HUDEP-2 (cell line): ENCODE measurements around the gene TPCN2.
A peak's percentile ranks its signal among the peaks of the same experiment; 100 is the strongest.
"Not testable (repeated sequence)": the region's sequence is repeated elsewhere in the genome, so short reads cannot be mapped to it uniquely, and the experiment has no call there.

Experiments
- DNase-seq, 76 experiments: peaks; one replicate each; lab custom pipeline; 2025; ENCODE audit not compliant: unreplicated experiment in 76 of 76; lab: John Stamatoyannopoulos, UW

Gene TPCN2

GRCh38 chr11:69141742-69142141, 93.0 kb downstream of the TPCN2 start:
- DNase-seq: no peak

- DNase-seq: peak in 2 of 76 experiments; percentile 1 to 3
These were observed 94.2 kb downstream of the TPCN2 start for GRCh38 chr11:69142895-69143294.

GRCh38 chr11:69144316-69145049, 95.8 kb downstream of the TPCN2 start:
- no peak for DNase-seq

- DNase-seq: no peak
These were observed 96.3 kb downstream of the TPCN2 start for GRCh38 chr11:69145050-69145380.

- no peak for DNase-seq
These were observed 99.6 kb downstream of the TPCN2 start for GRCh38 chr11:69148377-69148762.

- DNase-seq: no peak
These were observed 100.1 kb downstream of the TPCN2 start for GRCh38 chr11:69148806-69149205.

GRCh38 chr11:69149338-69150045, 100.8 kb downstream of the TPCN2 start:
- DNase-seq: not testable (repeated sequence)

- DNase-seq: no peak
These were observed 101.4 kb downstream of the TPCN2 start for GRCh38 chr11:69150175-69150574.

- DNase-seq: no peak
These were observed 103.1 kb downstream of the TPCN2 start for GRCh38 chr11:69151836-69152235.

GRCh38 chr11:69152733-69153421, 104.1 kb downstream of the TPCN2 start:
- no peak for DNase-seq

- no peak for DNase-seq
These were observed 104.9 kb downstream of the TPCN2 start for GRCh38 chr11:69153661-69154060.

- DNase-seq: no peak
These were observed 105.6 kb downstream of the TPCN2 start for GRCh38 chr11:69154211-69154913.

- no peak for DNase-seq
These were observed 106.2 kb downstream of the TPCN2 start for GRCh38 chr11:69154938-69155301.

- no peak for DNase-seq
These were observed 106.8 kb downstream of the TPCN2 start, which contains the start of gene SMIM38 for GRCh38 chr11:69155302-69156234. Gene SMIM38, plus strand, starts transcription at chr11:69155935. Its CDS starts 1,912 bp downstream, at chr11:69157847.

GRCh38 chr11:69156235-69156639, 107.5 kb downstream of the TPCN2 start:
- DNase-seq: no peak

- DNase-seq: no peak
These were observed 108.0 kb downstream of the TPCN2 start for GRCh38 chr11:69156673-69157155.

- DNase-seq: no peak
These were observed 108.6 kb downstream of the TPCN2 start for GRCh38 chr11:69157156-69157821.

- DNase-seq: no peak
These were observed 109.1 kb downstream of the TPCN2 start for GRCh38 chr11:69157822-69158231.
